ENCODE results near the gene BRIX1.
"Not testable (repeated sequence)": the region's sequence is repeated elsewhere in the genome, so short reads cannot be mapped to it uniquely, and the experiment has no call there.

BRIX1 gene

GRCh38 chr5:34916518-34916917 is 1.0 kb downstream of the BRIX1 start:
- no peak for DNase-seq

GRCh38 chr5:34918025-34918424 is 2.5 kb downstream of the BRIX1 start:
- no peak for DNase-seq

- no peak for DNase-seq
Observed at GRCh38 chr5:34919077-34919476, 3.6 kb downstream of the BRIX1 start.

- DNase-seq = not testable (repeated sequence)
Observed at GRCh38 chr5:34923256-34923655, 7.7 kb downstream of the BRIX1 start.

GRCh38 chr5:34923694-34924461 is 8.4 kb downstream of the BRIX1 start:
- DNase-seq = no peak

- no peak for DNase-seq
Observed at GRCh38 chr5:34924462-34924765, 8.9 kb downstream of the BRIX1 start.

GRCh38 chr5:34926318-34926888 is 10.9 kb downstream of the BRIX1 start:
- DNase-seq = no peak

- DNase-seq = no peak
Observed at GRCh38 chr5:34927785-34928184, 12.3 kb downstream of the BRIX1 start.

GRCh38 chr5:34928267-34928666 is 12.8 kb downstream of the BRIX1 start:
- DNase-seq = no peak

GRCh38 chr5:34929134-34929719 is 13.7 kb downstream of the BRIX1 start, which contains the start of gene DNAJC21:
Gene DNAJC21 (plus strand): TSS chr5:34929559. CDS start chr5:34929820, 261 bp downstream.
- peak; percentile 100 for DNase-seq

GRCh38 chr5:34929720-34930461 is 14.4 kb downstream of the BRIX1 start:
- peak; percentile 90 for DNase-seq

GRCh38 chr5:34930462-34930844 is 14.9 kb downstream of the BRIX1 start:
- no peak for DNase-seq

- DNase-seq = no peak
Observed at GRCh38 chr5:34930870-34931269, 15.4 kb downstream of the BRIX1 start.

- DNase-seq = no peak
Observed at GRCh38 chr5:34932947-34933346, 17.4 kb downstream of the BRIX1 start.

- DNase-seq = no peak
Observed at GRCh38 chr5:34941936-34942335, 26.4 kb downstream of the BRIX1 start.

- DNase-seq = no peak
Observed at GRCh38 chr5:34944044-34944443, 28.5 kb downstream of the BRIX1 start.

- no peak for DNase-seq
Observed at GRCh38 chr5:34944460-34945047, 29.0 kb downstream of the BRIX1 start.

GRCh38 chr5:34957321-34957720 is 41.8 kb downstream of the BRIX1 start:
- DNase-seq = no peak

GRCh38 chr5:34957857-34958690 is 42.6 kb downstream of the BRIX1 start:
- DNase-seq = peak; percentile 32

GRCh38 chr5:34959323-34959722 is 43.8 kb downstream of the BRIX1 start:
- DNase-seq = no peak

GRCh38 chr5:34967540-34967939 is 52.0 kb downstream of the BRIX1 start:
- DNase-seq = no peak

GRCh38 chr5:34968258-34968657 is 52.7 kb downstream of the BRIX1 start:
- DNase-seq = no peak

All from NCI-H748 treated with DMSO at 0.1 percent for 48 hours (cell line).